Right forelimb (tissue), 1 donor: ENCODE results near the gene ZNF804A.

Experiments used
- DNase-seq: peaks from one replicate; pipeline ENCODE4 v3.0.0-alpha.2; 2018

ZNF804A gene

DNA sequence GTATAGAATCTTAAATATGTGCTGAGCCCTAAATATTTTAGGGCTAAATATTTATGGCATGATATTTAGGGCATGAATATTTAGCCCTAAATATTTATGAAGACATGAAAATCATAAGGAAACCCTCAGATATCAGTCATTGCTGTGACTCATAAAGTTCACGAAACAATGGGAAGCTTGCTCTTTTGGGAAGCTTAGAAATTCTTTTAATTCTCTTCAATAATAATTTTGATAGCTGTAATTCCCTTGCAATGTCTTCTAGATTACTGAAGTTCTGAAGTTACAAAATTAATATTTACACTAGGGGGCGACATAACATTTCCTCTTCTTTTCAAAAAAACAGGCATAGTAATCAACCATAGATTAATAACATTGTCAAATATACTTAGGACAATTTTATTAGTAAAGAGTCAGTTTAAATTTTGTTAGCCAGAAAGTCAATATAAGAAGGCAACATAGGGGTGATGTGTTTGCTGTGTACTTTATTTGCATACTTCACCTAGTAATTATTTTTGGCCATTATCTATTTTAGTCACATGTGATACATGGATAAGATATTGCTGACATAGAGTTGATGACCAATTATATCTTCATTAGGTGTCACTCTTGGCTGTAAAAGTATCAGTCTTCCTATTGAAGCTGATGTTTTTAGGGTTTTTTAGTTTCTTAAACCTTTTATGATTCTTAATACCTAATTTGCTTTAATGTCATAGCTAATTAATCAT lies 13.2 kb downstream of the ZNF804A start:
- DNase-seq: no peak

DNA sequence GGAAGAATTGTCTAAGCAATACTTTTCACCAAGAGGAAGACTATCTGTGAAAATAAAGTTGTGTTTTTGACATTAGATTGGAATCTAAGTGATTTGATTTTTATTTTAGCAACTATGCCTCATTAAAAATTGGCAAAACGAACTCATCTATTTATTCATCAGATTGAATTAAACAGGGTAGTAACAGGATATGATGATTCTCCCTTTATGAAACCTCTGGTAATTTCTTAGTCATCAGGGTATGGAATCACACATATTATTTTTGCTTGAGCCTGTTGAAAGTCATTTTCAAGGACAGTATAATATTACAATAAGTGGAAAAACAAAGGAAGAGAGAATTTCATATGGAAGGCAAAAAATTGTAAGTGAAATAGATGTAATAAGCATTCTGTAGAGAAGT lies 22.0 kb downstream of the ZNF804A start:
- no peak for DNase-seq

DNA sequence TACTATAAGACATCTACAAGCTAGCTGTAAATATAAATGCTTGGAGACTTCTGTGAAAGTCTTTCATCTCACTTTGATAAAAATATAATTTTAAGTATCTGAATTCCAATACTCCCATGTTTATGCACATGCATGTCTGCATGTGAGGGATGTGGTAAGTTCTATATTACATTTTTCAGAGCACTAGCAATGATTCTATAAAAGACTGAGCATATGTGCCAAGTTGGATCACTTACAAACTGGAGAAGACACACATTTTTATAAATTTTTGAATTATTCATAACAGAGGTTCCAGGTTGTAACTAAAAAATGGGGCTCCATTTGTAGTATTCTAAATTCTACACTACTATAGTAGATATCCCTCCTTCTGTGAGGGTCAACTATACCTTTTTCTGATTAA lies 26.0 kb downstream of the ZNF804A start:
- DNase-seq: no peak

DNA sequence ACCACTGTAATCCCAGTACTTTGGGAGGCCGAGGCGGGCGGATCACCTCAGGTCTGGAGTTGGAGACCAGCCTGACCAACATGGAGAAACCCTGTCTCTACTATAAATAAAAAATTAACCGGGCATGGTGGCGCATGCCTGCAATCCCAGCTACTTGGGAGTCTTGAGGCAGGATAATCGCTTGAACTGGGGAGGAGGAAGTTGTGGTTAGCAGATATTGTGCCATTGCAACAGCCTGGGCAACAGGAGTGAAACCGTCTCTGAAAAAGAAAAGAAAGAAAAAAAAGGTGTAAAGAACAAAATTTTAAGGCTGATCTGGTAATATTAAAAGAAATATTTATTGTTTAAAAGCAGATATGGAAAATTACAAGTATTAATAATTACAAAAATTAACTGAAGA lies 29.7 kb downstream of the ZNF804A start:
- no peak for DNase-seq

DNA sequence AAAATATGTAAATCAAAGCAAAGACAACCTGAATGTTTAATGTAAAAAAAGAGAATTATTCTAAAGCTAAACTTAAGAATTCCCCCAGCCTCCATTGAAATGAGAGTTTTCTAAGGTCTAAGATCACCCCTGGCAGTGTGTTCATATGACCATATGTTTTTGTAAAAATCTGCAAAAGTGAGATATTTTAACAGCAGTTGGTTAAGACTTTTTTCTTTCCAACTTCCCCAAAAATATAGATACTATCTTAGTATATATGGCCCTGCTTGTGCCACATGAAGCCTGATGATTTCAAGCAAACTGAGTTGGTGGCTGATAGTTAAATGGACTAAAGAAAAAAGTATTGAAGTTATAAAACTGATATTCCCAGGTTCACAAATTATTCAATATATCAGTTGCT lies 35.4 kb downstream of the ZNF804A start:
- no peak for DNase-seq

DNA sequence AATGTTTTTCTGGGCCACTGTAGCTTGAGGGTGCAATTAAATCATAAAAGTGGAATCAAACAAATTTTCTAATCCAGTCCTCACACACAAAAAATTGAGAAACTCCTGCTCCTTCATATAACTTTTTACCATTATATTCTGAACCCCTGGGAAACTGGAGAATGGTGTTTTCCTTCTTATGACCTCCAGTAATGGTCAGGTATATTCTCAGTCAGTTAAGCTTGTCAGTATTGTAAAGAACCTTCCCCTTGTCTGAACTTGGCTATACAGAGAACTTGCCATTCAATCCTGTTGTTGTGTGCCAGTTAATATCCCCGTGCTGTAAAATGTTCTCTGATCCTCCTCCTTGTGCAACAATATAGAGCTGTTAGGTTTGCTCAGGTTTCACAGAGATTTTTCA lies 39.5 kb downstream of the ZNF804A start:
- DNase-seq: no peak

DNA sequence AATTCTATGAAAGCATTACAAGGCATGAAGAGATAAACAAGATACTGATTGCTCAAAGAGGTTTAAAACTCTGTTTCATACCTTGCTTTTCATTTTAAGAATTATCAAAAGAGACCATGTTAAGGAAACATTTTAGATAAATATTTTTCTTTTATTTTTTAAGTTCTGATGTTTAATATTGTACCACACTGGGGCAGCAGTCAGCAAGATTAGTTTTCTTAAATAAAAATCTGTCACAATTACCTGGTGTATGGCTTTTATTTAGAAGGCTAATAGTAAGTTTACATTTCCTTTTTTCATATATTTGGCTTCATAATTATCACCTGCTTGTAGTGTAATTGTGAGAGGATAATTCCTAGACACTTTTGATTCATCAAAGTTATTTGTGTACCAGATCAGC lies 46.4 kb downstream of the ZNF804A start:
- no peak for DNase-seq

DNA sequence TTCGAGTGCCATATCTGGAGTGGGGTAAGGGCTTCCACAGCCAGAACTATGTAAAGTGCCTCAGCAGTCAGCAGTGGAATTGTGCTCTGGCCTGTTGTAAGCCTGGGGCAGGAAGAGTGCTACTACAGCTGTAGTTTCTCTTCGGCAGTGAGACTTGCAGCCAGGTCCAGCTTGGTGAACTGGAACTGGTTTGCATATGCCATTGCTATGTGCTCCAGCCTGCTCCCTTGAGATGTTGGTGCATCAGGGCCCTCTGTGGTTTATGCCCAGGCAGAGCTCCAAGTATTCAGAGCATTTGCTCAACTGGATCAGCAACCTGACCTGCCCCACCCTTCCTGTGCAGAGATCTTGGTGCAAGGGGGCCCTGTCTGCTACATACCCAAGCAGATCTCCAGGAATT lies 47.8 kb downstream of the ZNF804A start:
- DNase-seq: no peak

DNA sequence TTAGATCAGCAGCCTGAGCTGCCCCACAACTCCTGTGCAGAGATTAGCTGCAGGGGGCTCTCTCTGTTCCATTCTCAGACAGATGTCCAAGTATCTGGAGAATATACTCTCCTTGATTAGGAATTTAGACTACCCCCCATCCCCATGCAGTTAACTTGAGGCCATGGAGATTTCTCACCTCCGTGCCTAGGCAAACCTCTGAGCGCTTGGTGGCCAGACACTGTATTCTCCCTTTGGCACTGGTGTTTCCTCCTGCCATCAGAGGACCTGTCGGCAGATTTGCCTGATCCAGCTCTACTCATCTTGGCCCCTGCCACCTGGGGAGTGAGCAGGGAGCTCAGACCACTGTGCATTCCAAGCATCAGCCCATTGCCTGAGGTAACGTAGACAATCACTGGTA lies 48.3 kb downstream of the ZNF804A start:
- DNase-seq: no peak

DNA sequence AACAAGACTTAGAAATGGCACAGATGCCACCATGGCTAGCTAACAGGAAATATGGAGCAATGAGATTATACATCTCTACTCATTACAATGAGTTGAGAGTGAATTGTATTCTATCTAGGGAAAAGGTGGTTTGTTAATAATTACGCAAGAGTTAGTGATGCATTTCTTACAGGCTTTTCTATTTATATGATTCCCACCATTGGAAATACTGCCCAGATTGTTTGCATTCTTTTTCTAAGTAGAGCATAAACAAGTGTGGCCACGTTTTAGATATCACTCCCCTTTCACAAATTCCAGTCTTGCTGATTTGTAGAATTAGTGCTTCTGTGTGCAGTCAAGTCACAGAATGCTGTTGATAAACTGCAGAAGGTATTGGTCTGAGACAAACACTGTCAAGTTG lies 56.6 kb downstream of the ZNF804A start:
- DNase-seq: no peak

DNA sequence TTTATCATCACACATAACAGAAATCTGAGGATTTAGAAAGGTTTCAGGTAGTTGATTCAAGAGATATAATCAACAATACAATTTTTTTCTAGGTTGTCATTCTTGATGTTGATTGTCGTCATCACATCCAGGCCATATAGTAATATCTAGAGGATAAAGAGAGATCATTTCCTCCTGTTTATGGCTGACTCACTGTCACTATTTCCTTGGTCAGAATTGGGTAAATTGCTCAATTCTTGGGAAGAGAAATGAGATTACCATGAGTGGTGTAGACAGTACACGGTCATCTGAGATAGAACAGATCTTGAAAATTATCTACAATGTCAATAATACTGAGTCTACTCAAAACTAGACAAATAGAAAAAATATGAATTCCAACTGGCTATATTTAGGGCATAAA lies 78.8 kb downstream of the ZNF804A start:
- no peak for DNase-seq

DNA sequence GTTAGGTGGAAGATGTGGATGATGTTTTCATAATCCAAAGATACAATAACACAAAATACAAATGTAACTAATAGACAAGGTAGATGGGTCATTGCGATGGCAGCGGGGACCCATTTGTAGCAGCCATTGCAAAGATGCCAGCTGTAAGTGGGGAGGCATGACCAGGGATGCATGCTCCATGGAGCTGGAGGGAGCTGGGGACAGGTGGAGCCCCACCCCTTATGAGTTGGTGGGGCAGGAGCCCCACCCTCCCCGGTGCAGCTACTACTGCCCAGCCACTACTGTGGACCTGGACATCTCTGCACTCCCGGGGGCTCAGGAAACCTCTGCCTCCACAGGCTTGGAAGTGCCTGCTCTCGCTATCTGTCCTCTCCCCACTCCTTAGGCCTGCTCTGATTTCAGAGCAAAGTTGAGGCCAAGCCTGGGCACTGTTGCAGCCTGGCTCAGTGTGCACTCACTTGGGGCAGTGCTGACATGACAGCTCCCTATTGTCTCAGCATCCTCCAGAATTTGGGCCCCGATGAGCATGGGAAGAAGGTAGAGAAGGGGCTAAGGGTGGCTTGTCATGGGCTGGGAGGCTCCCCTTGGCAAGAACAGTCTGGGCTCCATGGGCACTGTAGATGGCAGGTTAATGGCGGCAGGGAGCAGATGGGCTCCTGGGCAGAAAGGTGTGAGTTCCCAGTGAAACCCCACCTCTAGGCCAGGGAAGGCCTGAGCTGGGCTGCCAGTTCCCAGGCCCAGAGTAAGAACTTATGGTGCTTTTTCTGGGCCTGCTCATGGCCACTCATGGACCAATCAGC lies 81.1 kb downstream of the ZNF804A start:
- DNase-seq: no peak

DNA sequence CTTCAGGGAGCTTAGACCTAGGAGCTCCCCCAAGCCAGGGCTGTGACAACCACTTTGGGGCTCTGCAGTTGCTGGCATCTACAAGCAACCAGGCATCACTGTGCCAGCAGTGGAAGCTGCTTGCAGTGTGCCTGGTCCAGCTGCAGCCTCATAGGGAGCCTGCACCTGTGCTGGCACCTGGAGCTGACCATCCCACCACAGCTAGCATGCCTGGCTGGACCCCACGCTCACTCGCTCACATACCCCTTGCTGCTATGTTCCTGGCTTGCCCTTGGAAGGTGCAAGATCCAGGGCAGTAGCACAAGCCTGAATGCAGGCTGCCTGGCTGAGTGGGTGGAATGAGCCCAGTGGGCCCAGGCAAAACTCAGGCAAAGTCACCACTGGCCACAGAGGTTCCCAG lies 82.5 kb downstream of the ZNF804A start:
- no peak for DNase-seq

DNA sequence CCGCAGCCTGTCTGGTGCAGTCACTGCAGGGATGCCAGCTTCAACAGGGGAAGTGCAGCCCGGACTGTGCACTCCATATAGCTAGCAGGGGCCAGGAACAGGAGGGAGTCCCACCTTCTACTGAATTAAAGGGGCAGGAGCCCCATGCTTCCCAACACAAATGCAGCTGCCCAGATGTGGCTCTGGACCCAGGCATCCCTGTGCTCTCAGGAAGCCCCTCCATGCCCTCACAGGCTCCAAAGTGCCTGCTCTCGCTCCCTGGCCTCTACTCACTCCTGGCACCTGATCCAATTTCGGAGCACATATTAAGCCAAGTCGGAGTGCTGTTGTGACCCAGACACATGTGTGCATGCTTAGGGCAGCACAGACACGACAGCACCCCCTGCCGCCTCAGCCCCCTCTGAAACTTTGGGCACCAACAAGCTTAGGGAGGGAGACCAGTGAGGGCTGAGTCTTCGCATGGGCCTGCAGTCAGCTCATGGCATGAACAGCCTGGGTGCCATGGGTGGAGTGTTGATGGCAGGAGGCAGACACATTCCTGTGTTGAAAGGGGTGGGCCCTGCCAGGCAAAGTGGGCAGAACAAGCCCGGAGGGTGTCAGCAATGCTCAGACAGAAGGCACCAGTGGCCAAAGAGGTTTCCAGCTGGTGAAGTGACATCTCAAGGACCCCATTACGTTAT lies 83.5 kb downstream of the ZNF804A start:
- DNase-seq: no peak

DNA sequence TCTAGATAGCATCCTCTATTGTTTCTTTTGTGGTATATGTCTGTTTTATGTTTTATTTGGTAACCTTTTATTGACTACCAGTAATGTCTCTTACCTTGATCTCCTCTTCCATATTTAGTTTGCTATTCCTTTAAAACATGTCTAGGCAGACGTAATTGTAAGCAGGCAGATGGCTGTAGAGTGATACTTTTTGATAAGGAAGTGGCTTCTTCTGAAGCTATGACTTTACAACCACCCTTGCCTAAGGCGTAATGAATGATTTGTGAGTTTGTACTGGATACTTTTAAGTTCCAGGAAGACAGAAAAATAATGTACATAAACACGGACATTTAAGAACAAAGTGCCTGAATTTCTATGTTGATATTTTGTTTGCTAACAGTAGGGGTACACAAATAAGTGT lies 85.6 kb downstream of the ZNF804A start:
- no peak for DNase-seq

DNA sequence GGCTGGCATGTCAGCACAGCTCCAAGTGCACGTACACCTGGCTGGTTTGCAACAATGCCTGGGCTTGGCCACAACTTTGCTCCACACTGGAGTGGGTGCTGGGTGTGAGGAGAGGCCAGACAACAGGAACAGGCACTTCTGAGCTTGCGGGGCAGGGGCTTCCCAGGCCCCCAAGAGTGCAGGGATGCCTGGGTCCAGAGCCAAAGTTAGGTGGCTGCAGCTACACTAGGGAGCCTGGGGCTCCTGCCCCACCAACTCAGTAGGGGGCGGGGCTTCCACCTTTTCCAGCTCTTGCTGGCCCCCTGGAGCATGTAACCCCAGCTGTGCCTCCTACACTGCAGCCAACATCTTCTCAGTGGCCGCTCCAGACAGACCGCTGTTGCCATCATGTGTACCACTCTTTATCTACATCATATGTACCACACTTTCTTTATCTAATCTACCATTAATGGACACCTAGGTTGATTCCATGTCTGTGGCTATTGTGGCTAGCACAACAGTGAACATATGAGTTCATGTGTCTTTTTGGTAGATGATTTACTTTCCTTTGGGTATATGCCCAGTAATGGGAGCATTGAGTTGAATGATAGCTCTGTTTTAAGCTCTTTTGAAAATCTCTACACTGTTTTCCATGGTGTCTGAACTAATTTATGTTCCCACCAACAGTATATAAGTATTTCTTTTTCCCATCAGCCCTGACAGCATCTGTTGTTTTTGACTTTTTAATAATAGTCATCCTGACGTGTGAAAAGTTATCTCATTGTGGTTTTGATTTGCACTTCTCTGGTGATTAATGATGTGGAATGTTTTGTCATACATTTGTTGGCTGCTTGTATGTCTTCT lies 87.9 kb downstream of the ZNF804A start:
- no peak for DNase-seq

DNA sequence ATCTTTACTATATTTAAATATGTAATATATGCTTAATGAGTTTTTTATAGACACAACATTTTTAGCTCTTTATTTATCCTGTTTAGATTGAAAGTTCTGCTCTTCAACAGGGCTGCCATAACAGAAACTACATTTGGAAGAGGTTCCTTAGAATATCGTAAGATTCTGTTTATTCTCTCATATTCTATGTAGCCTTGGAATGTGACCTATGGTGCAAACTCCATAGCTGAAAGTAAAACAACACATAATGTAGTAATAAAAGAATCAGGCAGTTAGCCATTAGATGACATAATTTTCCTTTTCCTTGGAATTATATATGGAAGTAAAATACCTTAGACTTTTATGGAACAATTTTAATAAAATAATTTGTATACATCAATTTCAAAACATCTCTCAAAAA lies 91.3 kb downstream of the ZNF804A start:
- DNase-seq: no peak

DNA sequence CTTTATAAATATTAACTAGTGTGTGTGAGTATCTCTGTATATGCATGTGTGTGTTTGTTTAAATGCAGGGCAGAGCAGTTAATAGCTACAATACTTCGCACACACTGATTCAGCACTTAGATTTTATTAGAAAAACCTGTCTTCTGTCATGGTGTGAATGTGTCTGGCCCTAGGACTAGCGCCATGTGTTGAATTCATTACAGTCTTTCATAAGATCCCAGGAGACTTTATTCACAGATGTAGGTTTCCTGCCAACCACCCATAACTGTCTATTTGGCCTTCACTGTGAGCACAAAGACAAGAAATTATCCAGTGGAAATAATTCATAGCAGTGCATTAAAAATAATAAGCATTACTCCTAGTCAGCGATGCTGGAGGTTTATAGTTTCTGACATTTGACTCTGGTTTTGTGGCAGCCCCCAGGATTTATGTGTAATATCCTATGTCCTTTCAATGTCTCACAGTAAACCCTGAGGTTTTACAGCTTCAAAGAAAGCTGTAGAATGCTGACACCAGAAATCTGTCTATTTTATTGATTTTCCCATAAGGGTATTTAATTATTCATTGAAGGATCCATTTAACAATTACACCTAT lies 93.9 kb downstream of the ZNF804A start:
- peak; percentile 38 for DNase-seq

DNA sequence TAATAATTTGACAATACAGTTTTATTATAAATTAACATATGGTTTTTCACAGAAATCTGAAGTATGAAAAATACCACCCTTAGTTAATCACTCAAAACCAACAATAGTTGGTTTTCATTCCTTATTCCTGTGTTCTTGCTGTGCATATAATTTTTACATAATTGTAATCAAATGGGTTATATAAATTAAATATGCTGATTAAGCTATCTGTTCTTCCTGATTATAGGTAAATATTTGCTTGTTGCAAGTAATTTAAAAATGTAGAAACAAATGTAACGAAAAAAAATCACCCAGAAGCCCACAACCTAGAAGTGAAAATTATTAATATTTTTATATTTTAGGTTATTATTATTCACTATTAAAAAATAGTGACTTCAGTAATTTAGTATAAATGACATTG lies 98.3 kb downstream of the ZNF804A start:
- no peak for DNase-seq

DNA sequence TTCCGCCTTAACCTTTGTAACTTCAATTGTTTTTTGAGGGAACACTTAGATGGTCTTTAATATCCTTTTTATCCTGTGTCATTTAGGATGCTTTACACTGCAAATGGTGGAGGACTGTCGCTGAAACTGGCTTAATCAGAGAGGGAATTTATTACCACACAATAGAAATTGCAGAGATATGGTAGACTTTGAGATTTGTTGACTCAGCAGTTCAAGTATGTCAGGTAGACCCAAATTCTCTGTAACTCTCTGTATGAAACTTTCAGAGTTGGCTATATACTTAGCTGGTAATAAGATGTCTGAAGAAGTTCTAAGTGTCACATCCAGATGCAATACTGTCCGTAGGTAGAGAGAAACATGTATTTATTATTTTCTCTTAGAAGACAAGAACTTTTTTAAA lies 100.1 kb downstream of the ZNF804A start:
- DNase-seq: no peak

DNA sequence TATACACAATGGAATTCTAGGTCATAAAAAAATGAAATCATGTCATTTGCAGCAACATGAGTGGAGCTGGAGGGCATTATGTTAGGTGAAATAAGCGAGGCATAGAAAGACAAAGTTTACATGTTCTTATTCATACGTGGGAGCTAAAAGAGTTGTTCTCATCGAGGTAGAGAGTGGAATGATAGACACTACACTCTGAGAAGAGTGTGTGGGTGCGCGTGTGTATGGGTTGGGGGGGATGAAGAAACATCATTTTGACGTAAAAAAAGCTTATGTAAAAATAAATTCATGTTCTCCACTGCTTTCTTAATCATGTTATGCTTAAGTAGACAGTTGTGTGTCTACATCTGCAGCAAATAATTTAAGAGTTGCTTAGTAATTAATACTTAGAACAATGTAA lies 123.6 kb downstream of the ZNF804A start:
- DNase-seq: no peak

DNA sequence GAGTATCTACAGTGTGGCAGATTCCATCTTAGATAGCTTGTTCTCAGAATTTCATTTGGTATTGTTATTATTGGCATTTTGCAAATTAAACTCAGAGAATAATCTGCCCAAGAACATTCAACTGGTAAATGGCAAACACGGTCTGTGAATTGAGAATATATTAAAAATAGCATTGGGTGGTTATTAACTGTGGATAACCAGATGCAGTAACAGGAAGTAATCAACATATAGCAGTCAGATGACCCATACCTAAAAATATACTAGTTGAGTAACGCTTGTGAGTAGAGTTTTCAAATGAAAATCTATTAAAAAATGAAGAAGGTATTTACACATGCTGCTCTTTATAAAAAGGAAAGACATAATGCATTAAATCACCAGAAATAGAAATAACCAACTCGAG lies 129.5 kb downstream of the ZNF804A start:
- DNase-seq: no peak

DNA sequence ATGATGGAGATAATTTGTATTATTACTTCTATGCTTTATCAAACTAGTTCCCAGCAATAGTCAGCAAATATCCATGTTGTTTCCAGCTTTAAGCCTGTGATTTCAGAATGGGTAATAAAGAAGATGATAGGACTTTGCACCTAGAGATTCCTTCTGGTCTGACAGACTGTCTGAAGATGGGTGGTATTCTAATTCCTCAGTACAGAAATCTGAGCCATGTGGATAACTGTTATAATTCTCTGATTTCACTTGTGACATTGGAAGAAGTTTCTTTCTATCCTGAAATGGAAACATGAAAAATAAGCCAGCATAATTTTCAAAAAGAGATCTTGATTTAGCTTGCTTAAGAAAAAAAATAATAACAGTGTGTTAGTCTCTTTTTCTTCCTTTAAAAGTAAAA lies 130.1 kb downstream of the ZNF804A start:
- no peak for DNase-seq
